RWPE1 (cell line): ENCODE results near the gene RNF220.

Source experiments
- CTCF ChIA-PET: fragments of 350-600 bp; sonication (Branson Sonifier 250); formaldehyde crosslinking; extraction: SDS; loops from one replicate; lab custom pipeline; 2021; lab: Yijun Ruan, JAX
- POLR2A ChIA-PET: fragments of 400-600 bp; formaldehyde crosslinking; extraction: SDS; loops from one replicate; lab custom pipeline; 2020; ENCODE audit warnings: antibody characterized with exemption; ENCODE audit not compliant: low non-redundant PET; lab: Yijun Ruan, JAX
- DNase-seq: peaks from one replicate; pipeline ENCODE4 v3.0.0; 2012; ENCODE audit warnings: low spot score
- H3K27ac ChIP-seq: fragments of 450-650 bp; 2 replicates; pipeline ENCODE4 v1.5.1; 2017
- CTCF ChIP-seq: fragments of 450-650 bp; conservative IDR thresholded peaks from 2 replicates; pipeline ENCODE4 v1.5.1; 2017; ENCODE audit warnings: low read depth, mild to moderate bottlenecking

The RNF220 gene

GRCh38 chr1:44425341-44426082 is 20.5 kb downstream of the RNF220 start:
- POLR2A ChIA-PET: no interaction called here
- CTCF ChIA-PET: no interaction called here
- TF ChIP-seq CTCF: no peak
- no peak overlapping the region for H3K27ac ChIP-seq
- no peak for DNase-seq

- ChIA-PET CTCF (interaction anchor here (0.6 kb wide), 1 partner anchor 96 kb away, joined by 4 read pairs; no protein-coding TSS in a partner anchor), POLR2A (no interaction called here)
- no peak overlapping the region for H3K27ac ChIP-seq
- no peak for TF ChIP-seq CTCF
- DNase-seq: no peak
Observed at GRCh38 chr1:44431861-44432260, 26.8 kb downstream of the RNF220 start.

GRCh38 chr1:44433209-44433608 is 28.2 kb downstream of the RNF220 start:
- CTCF ChIA-PET: no interaction called here

GRCh38 chr1:44436401-44437106 is 31.5 kb downstream of the RNF220 start:
- no peak for TF ChIP-seq CTCF
- CTCF ChIA-PET: no interaction called here
- H3K27ac ChIP-seq: no peak overlapping the region
- POLR2A ChIA-PET: no interaction called here
- no peak for DNase-seq

More at GRCh38 chr1:44433209-44433608, 28.2 kb downstream of the RNF220 start:
- no peak for DNase-seq
- no peak for TF ChIP-seq CTCF
- POLR2A ChIA-PET: no interaction called here
- H3K27ac ChIP-seq: no peak overlapping the region

DNA sequence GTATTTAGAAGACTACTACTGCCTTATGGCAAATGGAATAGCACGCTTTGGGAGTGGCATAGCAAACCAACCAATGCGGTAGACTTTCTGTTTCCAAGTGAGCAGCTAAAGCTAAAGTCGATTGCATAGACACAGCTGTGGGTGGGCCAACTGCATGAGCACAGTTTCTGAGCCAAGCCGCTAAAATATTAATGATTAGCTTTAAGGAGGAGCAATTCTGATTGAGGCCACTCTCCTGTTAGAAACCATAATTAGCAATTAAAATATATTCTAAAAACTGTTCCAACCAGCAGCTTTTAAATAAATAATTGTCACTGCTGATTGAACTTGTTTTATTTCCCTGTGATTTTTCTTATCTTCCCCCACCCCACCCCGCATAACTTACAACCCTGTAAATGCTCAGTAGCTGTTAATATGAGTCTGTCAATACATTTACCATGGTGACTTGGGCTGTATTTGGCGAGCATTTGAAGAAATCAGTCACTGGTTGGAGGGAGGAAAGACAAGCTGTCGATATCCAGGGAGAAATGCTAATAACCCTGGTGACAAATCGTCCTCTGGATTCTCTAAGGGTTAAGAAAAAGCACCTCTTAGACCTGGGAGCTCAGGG is 32.2 kb downstream of the RNF220 start:
- no peak for DNase-seq
- H3K27ac ChIP-seq: no peak overlapping the region
- ChIA-PET POLR2A (no interaction called here), CTCF (no interaction called here)
- no peak for TF ChIP-seq CTCF

GRCh38 chr1:44442791-44443190 is 37.7 kb downstream of the RNF220 start:
- POLR2A ChIA-PET: interaction anchor here (0.7 kb wide), 1 partner anchor 19 kb away, joined by 6 read pairs; no protein-coding TSS in a partner anchor
- no peak for TF ChIP-seq CTCF
- DNase-seq: no peak
- CTCF ChIA-PET: interaction anchor here (0.6 kb wide), 1 partner anchor 86 kb away, joined by 5 read pairs; no protein-coding TSS in a partner anchor
- no peak overlapping the region for H3K27ac ChIP-seq
